HG03108 (cell line): ENCODE results near the gene PMM2.

Experiments used
- ATAC-seq: cut with Tn5 transposase; IDR thresholded peaks from one replicate; pipeline ENCODE4 v1.9.1; 2021; ENCODE audit warnings: moderate library complexity; ENCODE audit not compliant: unreplicated experiment

PMM2 gene

DNA sequence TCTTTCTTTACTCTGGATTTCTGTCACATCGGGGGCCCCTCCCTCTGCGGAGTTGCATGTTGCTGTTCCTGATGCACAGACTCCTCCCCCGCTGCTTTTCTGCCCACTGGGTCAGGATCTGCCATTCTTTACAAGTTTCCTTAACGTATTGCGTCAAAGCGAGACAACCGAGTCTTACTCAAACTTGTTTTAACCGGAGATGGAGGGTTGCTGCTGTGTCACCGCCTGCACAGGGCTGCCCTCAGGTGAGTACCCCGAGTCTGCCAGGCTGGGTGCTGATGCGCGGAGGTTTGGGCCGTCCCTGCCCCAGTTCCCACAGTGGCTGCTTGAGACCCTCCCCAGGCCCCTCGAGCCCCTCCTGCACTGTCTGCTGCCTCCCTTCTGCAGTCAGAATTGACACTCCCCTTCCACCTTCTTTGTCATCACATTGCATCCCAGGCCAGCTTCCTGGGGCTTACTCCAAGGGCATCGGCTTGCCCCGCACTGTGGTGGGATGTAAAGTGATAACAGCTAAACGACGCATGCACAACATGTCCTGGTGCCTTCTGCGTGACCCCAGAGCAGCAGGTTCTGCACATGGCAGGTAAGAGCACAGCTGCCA is 51.9 kb downstream of the PMM2 start:
- ATAC-seq: no peak

DNA sequence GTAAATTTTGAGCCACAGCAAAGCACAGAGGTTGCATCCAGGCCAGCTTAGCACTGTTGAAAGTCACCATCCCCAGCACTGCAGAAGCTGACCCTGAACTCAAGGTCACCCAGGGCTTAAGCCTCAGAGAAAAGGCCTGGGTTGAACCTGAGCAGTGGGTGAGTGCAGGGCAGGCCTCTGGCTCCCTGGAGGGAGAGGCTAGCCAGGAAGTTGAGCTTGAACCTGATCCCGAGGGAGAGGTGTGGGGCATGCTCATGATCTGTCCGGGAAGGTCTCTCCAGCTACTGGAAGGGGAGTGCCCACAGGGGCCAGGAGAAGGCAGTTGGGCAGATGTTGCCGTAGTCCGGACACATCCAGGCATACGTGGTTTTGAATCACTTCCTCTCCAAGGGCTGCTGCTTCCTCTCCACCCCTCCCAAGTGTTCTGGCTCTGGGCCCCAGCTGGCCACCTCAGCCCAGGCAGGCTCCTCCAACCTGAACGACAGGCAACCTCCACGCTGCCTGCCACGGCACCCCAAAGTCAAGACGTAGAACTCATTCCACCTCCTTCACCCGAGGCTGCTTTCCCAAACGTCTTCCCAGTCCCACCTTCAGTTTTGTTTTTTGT is 52.7 kb downstream of the PMM2 start:
- ATAC-seq: no peak

DNA sequence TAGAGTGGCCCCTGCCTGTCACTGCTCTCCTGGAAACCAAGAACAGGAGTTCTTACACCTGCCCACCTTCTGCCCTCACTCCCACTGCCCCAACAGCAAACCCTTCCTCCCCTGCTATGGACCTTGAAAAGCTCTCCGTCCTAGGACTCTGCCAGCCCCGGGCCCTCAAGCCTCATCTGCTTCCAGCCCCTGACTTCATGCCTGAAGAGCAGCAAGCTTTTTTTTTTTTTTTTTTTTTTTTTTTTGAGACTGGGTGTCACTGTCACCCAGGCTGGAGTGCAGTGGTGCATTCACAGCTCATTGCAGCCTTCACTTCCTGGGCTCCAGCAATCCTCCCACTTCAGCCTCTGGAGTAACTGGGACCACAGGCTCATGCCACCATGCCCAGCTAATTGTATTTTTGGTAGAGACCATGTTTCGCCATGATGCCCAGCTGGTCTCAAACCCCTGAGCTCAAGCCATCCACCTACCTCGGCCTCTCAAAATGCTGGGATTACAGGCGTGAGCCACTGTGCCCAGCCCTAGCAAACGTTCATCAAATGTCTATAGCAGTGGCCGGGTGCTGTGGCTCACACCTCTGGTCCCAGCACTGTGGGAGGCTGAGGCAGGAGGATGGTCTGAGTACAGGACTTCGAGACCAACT is 54.2 kb downstream of the PMM2 start:
- ATAC-seq: no peak

DNA sequence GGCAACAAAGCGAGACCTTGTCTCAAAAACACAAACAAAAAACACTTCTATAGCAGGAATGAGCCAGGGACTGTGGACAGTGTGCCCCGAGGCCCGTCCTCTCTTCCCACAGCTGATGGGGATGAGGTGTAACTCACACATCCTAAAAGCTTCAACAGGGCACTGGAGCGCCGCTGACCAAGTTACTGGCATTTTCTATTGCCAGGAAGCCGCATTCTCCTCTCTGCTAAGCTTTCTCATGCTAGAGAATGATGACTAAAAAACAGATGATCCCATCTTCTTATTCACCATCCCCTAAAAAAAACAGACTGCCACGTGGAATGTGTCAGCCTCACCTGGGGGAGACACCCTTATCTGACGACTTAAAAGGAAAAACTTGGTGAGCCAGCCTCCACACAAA is 54.9 kb downstream of the PMM2 start:
- no peak for ATAC-seq

DNA sequence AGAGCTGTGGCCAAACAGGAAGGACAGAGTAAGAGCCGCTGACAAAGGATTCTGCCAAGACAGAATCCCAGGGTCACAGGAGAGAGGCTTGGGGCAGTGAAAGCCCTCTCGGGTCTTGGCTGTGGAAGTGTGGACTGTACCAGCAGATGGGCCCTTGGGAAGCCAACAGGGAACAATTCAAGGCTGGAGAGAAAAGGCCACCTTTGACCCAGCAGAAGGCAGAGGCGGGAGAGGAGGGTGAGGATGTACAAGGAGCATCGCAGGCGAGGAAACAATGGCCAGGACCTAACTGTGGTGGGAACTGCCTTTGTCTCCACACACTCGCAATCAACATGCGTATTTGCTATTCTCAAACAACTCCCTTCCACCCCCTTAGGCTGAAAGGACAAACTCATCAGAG is 55.5 kb downstream of the PMM2 start:
- ATAC-seq: no peak

DNA sequence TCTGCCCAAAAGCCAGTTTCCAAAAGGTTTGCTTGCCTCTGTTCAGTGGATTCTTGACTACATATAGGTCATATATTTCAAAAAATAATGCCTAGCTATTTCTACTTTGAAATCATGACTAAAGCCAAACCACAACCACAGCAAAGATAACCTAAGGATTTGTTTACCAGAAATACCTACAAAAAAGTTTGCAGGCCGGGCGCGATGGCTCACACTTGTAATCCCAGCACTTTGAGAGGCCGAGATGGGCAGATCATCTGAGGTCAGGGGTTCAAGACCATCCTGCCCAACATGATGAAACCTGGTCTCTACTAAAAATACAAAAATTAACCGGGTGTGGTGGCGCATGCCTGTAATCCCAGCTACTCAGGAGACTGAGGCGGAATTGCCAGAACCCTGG is 56.0 kb downstream of the PMM2 start:
- no peak for ATAC-seq

DNA sequence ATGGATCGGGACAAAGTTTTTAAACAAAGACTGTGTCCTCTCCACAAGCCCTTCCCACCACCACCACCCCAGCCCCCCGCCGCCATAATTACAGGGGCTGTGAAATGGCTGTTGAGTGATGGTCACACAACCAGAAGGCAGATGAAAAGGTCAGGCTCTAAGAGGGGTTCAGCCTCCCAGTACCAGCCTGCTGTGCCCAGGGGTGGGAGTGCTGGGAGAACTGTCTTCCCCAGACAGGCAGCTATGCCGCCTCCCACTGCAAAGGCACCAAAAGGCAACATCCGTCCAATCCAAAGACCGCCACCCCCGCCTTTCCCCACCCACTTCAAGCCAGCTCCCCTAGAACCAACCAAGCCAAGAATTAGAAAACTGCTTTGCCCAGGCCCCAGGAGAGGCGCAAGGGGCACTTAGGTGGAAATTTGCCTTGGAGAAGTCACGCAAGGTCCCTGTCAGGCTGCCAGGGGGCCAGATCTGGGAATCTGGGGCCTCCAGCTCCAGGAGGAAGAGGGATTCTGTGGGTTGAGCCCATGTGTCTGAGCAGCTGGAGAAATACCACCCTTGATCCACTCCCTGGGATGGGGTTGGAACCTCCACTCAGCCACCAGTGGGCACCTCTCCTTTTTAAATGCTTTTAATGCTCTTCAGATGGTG is 56.8 kb downstream of the PMM2 start:
- no peak for ATAC-seq

DNA sequence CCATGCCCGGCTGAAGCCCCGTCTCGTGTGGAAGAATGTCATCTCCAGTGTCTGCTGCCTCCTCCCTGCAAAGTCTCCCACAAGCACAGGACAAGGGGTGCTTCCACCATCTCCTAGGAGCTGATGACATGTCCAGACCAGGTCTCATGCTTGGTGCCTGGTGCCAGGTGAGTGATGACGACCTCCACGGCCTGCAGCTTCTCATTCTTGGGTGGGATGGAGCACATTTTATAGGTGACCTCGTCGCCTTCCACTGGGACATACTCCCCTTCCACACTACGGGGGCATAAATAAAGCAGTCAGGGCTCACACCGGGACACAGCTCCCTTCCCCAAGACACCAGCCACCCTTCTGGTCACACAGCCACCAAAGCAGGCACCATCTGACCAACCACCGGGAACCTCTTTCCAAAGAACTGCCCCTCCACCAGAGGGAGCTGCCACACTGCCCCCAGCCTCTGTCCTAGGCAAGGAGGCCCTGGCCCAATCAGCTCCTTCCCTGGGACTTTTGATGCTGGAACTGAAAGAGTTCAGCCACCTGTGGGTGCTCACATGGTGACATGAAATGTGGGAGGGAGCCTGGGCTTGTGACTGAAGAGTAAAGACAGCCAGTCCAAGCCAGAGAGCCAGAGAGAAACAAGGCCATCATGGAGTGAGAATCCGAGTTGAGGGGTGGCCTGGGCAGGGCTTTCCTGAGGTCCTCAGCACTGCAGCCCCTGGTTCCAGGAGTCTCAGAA is 57.6 kb downstream of the PMM2 start:
- no peak for ATAC-seq

DNA sequence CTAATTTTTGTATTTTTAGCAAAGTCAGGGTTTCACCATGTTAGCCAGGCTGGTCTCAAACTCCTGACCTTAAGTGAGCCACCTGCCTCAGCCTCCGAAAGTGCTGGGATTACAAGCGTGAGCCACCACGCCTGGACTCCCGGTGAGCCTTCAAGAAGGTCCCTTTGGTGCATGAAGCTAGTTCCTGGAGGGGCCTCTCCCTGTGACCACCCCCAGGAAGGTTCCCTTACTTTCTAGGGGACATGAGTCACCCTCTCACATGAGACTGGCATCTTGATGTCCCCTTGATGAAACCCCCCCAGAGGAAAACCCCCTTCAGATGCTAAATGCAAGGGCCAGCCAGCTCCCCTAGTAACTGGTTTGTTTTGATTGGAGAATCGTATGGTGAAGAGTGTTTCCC is 58.3 kb downstream of the PMM2 start:
- ATAC-seq: no peak

DNA sequence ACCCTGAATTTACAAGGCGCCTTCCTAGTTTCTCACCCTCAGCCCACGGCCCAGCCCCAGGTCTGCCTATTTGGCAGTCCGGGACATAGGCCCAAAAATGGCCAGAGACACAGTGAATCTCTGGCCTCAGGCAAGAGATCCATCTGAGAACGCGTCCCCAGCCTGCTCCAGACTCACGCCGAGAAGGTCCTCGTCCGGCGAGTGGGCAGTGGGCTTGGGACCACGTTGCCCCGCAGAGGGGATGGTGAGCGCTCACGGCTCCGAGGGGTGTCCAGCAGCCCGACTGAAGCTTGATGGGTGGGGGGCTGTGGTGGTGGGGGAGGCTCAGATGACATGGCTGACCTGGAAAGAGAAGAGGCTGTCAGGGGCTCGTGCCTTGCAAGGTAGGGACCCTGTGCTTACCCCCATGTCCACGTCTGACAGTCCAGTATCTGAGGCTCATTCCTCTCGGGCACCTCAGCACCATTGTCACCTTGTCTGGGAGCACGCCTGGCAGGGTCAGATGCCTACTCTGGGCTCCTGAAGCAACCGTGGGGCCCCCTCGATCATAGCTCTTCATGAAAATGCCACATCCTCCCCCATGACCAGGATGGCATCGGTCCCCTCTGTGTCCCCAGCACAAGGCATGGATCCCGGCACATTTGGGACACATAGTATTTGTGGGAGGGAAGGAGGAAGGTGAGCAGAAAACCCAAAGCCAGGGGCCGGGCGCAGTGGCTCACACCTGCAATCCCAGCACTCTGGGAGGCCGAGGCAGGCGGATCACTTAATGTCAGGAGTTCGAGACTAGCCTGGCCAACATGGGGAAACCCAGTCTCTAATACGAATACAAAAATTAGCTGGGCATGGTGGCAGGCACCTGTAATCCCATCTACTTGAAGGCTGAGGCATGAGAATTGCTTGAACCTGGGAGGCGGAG is 61.6 kb downstream of the PMM2 start:
- no peak for ATAC-seq

DNA sequence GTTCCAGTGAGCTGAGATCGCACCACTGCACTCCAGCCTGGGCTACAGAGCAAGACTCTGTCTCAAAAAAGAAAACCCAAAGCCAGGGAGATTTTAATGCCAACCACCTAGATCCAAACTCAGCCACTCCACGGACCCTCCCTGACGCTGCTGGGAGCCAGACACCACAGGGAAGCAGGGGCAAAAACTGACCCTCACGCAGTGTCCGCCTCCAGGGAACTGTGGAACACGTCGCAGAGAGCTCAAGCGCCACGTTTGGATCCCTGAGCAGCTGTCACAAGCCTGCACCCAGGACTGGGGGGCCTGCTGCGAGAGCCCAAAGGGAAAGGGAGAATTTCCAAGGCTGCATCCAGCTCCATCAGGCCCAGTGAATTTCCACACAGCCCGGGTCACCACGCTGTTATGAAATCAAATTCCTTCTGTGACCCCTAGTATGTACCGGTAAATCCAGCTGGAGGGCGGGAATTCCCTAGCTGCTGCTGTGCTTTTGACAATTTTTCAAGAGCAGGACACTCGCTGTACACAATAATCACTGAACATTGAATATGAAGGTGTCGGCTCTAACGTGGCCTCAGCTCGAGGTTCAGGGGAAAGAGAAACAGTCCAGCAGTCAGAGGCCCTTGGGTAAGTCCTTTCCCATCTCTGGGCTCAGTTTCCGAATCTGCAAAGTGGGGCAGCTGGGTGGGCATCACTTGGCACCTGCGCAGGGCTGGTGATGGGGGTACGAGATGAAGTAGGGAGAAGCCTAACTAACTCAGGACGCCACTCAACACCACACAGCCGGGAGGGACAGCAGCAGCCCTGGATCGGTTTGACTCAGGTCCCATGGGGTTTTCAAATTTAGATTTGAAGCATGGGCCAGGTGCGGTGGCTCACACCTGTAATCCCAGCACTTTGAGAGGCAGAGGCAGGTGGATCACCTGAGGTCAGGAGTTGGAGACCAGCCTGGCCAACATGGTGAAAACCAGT is 62.6 kb downstream of the PMM2 start:
- no peak for ATAC-seq

DNA sequence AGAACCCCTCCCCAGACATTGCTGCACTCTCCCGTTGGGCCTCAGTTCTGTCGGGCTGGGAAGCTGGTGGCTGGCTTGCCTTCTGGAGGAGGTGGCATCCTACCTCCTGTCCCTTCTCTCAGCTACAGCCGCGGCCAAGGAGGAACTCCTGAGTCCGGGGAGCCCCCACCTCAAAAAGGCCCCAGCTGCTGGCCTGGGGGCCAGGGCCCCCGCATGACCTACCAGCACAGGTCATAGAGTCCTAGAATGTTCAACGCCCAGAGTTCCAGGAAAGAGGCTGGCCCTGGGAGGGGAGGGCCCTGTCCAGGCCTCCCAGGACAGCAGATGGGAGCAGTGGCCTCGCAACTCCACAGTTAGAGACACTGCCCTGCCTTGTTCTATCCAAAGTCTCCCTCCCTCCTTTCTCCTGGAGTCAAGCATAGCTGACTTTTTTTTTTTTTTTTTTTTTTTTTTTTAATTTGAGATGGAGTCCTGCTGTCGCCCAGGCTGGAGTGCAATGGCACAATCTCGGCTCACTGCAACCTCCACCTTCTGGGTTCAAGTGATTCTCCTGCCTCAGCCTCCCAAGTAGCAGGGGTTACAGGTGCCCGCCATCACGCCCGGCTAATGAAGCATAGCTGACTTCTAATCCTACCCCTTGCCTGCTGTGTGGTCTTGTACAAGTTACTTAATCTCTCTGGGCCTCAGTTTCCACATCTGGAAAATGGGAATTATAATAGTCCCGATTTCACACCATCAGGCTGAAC is 64.1 kb downstream of the PMM2 start:
- ATAC-seq: no peak

DNA sequence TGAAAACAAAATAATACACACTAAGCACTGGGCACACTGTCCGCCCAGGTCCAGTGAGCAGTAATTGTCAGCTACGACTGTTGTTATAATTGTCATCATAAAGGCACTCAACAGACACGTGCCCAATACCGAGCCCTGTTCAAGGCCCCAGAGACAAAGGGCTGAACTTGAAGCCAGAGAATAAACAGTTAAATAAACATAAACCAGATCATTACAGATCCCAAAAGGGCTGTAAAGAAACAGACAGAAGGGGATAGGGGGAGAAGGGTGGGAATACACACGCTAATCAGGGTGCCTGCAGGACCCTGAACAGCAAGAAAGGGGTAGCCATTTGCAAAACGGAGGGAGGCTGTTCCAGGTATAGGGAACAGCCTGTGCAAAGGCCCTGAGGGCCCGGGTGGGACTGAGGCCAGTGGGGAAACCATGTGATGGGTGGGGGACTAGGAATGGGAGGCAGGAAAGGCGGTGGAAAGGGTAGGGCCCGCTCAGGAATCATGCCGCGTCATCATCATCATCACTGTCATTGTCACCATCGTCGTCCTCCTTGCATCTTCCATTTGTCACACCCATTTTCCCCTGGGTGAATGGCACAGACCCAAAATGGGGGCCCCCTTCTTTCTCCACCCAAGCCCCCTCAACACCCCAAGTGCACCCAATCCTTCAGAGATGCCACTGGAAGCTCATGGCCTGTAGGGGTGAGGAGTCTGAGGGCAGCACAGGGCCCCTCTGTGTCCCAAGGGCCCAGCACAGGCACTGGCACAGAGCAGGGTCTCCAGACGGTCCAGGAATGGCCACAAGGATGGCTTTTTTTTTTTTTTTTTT is 64.9 kb downstream of the PMM2 start:
- no peak for ATAC-seq

DNA sequence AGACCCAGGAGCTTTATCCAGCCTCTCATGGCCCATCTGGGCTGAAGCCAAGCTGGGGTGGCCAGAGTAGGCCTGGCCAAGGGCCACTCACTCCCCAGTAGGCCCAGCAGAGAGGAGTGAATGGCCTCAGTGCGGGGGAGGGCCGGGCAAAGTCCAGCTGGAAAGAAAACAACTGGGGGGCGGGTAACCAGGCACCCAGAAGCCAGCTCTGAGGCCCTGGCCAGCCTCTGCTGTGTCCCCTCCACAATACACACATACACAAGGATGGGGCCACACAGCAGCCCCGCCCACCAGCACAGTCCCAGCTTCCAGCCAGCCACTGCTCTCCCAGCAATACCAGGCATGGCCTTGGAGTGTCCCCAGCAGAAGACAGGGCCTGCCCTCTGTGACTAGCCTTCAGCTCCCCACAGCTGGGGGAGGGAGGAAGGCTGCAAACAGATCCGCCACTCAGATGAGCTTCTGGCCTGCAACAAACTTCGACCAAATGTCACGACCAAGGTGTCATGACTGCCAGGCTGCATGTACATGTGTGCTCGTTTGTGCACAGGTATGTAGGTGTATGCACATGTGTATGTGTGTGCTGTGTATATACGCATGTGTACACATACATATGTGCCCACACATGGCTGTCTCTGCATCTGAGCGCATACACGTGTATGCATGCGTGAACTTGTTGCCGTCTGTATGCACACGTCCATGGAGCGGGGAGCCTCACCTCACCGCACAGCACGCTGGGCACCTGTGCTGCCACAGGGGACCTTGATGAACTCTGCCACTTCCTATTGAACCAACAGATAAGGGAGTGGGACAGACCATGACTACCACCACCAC is 66.2 kb downstream of the PMM2 start:
- no peak for ATAC-seq

DNA sequence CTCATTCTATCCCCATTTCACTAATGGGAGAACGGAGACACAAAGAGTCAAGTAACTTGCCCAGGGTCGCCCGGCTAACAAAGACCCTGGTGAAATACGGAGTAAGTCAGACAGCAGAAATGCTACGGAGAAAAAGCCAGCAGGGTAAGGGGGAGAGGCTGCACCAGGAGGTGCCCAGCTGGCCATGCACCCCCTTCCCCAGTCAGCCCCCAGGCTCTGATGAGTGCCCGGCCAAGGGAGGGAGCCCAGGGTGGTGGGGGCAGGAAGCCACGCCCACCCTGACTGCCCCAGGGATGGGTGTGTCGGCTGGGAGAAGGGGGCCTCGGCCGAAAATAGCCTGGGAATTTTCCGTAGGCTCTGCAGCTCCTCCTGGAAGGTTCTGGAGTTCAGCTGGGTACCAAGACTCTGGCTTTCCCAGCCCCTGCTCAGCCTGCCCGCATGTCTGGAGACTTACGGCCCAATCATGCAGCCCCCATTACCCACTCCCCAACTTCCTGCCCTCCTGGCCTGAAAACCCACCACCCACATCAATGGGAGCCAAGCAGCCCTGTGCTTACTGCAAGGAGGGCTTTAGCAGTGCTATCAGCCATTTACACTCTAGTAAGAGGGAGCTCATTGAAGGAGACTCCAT is 67.0 kb downstream of the PMM2 start:
- ATAC-seq: no peak

DNA sequence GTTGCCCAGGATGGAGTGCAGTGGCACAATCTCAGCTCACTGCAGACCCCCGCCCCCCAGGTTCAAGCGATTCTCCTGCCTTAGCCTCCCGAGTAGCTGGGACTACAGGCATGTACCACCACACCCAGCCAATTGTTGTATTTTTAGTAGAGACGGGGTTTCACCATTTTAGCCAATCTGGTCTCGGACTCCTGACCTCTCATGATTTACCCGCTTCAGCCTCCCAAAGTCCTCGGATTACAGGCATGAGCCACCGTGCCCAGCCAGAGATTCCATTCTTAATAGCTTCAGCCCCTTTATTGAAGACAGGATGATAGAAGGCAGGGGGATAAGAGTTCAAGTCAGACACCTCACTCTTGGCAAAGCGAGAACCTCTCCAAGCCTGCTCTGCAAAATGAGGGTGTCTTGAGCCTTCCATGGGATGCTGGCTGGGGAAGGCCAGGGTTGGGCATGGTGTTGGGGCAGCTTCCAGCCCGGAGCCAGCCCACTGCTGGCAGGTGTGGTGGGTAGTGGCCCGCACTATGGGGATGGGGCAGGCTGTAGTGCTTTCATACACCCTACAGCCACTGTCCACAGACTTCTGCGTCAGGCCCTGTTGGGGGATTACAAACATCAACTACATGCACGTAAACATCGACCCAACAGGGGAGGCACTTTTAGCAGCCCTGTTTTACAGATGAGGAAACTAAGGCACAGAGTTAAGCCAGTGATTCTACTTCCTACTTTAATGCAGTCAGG is 67.7 kb downstream of the PMM2 start:
- ATAC-seq: no peak
